Measurements from ENCODE around the gene SNRNP70.
"Not testable (repeated sequence)": the region's sequence is repeated elsewhere in the genome, so short reads cannot be mapped to it uniquely, and the experiment has no call there.

SNRNP70 gene

GRCh38 chr19:49074869-49075268 lies 10.4 kb upstream of the SNRNP70 start:
- not testable (repeated sequence) for H3K4me3 Mint-ChIP-seq; H3K4me1 Mint-ChIP-seq (ENCODE audit: low read depth); H3K27ac Mint-ChIP-seq; H3K36me3 Mint-ChIP-seq (ENCODE audit: low read depth); H3K9me3 Mint-ChIP-seq
- H3K27me3 Mint-ChIP-seq (ENCODE audit: low read depth), result peaks cover 37% of the 10 kb centered on the region

DNA sequence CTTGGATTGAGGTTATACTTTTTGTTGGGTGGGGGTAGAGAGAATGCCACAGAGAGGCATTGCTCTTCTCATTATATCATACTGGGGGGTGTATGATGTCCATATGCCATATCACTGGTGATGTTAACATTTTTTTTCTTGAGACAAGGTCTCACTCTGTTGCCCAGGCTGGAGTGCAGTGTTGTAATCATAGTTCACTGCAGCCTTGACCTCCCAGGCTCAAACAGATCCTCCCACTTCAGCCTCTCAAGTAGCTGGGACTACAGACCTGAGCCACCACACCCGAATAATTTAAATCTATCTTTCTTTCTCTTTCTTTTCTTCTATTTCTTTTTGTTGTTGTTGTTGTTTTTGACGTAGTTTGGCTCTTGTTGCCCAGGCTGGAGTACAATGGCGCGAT lies 4.9 kb upstream of the SNRNP70 start:
- H3K27ac Mint-ChIP-seq, result no peak overlapping the region
- peaks cover 8% of the 10 kb centered on the region for H3K4me1 Mint-ChIP-seq (ENCODE audit: low read depth)
- H3K4me3 Mint-ChIP-seq, result no peak overlapping the region
- H3K9me3 Mint-ChIP-seq, result no peaks in the 10 kb centered on the region
- H3K27me3 Mint-ChIP-seq (ENCODE audit: low read depth), result peaks cover 5% of the 10 kb centered on the region
- no peaks in the 10 kb centered on the region for H3K36me3 Mint-ChIP-seq (ENCODE audit: low read depth)

- H3K27ac Mint-ChIP-seq, result no peak overlapping the region
- peaks cover 9% of the 10 kb centered on the region for H3K4me1 Mint-ChIP-seq (ENCODE audit: low read depth)
- H3K27me3 Mint-ChIP-seq (ENCODE audit: low read depth), result peaks cover 5% of the 10 kb centered on the region
- no peaks in the 10 kb centered on the region for H3K9me3 Mint-ChIP-seq
- no peak overlapping the region for H3K4me3 Mint-ChIP-seq
- H3K36me3 Mint-ChIP-seq (ENCODE audit: low read depth), result peaks cover 4% of the 10 kb centered on the region
Observed at GRCh38 chr19:49081273-49081672, 4.0 kb upstream of the SNRNP70 start.

DNA sequence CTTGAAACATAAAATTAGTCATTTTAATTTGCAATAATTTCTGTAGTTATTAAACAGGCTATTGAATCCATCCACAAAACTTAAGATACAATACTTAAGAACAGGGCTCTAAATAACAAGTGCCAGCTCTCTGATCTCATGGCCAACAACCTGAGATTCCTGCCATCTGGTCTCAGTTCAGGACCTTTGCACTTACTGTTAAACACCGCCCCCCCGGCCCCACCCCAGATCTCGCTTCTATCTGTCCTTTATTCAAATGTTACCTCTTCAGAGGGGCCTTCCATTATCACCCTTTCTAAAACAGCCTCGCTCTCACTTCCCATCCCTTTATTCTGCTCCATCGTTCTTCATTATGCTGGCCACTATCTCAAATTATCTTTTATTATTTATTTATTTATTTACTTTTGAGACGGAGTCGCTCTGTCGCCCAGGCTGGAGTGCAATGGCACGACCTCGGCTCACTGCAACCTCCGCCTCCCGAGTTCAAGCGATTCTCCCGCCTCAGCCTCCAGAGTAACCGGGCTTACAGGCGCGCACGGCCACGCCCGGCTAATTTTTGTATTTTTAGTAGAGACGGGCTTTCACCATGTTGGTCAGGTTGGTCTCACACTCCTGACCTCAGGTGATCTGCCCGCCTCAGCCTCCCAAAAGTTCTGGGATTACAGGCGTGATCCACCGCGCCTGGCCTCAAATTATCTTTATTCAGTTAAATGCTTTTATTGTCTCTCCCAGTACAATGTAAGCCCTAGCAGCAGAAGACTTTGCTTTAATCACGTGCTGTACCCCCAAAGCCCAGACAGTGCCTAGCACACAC lies 838 bp upstream of the SNRNP70 start:
- Mint-ChIP-seq H3K4me1 (ENCODE audit: low read depth) (peaks cover 23% of the 10 kb centered on the region), H3K27me3 (ENCODE audit: low read depth) (peaks cover 5% of the 10 kb centered on the region)

DNA sequence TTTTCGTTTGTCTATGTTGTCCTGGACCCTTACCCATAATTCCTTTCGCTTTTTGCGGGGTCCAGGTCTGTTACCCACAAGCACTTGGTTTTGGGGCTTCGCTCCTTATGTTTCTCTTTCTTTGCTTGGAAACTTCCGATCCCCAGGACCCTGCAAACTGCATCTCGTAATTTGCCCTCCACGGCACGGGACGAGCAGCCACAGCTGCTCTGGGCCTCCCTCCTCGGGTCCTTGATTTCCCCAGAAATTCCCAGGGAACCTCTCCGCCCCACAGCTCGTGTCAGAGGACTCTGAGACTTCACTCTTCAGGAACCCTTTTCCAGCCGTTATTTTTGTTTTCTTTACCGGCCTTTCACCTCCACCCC lies 599 bp downstream of the SNRNP70 start:
- H3K36me3 Mint-ChIP-seq (ENCODE audit: low read depth), result peaks cover 20% of the 10 kb centered on the region
- no peaks in the 10 kb centered on the region for H3K9me3 Mint-ChIP-seq
- no peaks in the 10 kb centered on the region for H3K27me3 Mint-ChIP-seq (ENCODE audit: low read depth)

More for the DNA sequence above, 838 bp upstream of the SNRNP70 start:
- no peaks in the 10 kb centered on the region for H3K9me3 Mint-ChIP-seq
- peak overlapping the region; percentile 87 for H3K27ac Mint-ChIP-seq
- H3K36me3 Mint-ChIP-seq (ENCODE audit: low read depth), result peaks cover 14% of the 10 kb centered on the region
- peak overlapping the region; percentile 98 for H3K4me3 Mint-ChIP-seq

GRCh38 chr19:49086296-49086695 lies 1.0 kb downstream of the SNRNP70 start:
- H3K27ac Mint-ChIP-seq, result peak overlapping the region; percentile 87
- peak overlapping the region; percentile 98 for H3K4me3 Mint-ChIP-seq
- peaks cover 21% of the 10 kb centered on the region for H3K36me3 Mint-ChIP-seq (ENCODE audit: low read depth)
- no peaks in the 10 kb centered on the region for H3K9me3 Mint-ChIP-seq
- peaks cover 28% of the 10 kb centered on the region for H3K4me1 Mint-ChIP-seq (ENCODE audit: low read depth)
- H3K27me3 Mint-ChIP-seq (ENCODE audit: low read depth), result no peaks in the 10 kb centered on the region

More for the DNA sequence above, 599 bp downstream of the SNRNP70 start:
- Mint-ChIP-seq H3K27ac (peak overlapping the region; percentile 87), H3K4me3 (peak overlapping the region; percentile 98), H3K4me1 (ENCODE audit: low read depth) (peaks cover 27% of the 10 kb centered on the region)

DNA sequence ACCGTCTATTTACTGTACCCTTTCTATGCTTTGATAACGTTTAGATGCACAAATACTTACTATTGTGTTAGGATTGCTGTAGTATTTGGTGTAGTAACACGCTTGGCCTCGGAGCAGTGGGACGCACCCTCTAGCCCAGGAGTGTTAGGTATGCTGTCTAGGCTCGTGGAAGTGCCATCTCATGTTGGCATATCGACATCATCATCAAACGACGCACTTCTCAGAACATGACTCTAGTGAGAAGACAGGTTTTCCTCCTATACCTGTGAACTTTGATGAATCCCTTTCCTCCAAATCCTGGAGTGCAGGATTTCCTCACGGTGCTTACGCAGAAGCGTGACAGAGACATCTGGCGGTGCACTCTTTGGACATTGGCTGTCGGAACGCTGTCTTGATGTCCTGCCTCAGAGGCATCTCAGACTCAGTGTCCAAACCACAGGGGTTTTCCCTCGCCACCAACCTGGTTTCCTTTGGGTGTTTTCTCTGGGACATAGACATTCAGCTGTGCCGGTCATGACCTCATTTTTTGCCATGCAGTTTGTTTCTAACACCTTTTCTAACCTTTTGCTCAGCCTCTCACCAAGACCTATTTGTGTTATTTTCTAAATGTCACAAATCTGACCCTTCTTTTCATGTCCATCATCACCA lies 6.3 kb downstream of the SNRNP70 start:
- Mint-ChIP-seq H3K27ac (peak overlapping the region; percentile 21), H3K4me3 (no peak overlapping the region)

DNA sequence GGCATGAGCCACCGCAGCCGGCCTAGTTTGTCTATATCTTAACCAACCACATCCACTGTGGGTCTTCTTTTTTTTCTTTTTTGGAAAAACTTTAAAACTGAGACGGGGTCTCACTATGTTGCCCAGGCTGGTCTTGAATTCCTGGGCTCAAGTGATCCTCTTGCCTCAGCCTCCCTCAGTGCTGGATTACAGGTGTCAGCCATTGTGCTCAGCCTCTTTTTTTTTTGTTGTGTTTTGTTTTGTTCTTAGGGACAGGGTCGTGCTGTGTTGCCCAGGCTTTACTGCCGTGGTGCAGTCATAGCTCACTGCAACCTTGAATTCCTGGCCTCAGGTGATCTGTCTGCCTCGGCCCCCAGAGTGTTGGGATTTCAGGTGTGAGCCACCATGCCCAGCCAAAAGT lies 7.4 kb downstream of the SNRNP70 start:
- Mint-ChIP-seq H3K9me3 (no peaks in the 10 kb centered on the region), H3K36me3 (ENCODE audit: low read depth) (peaks cover 39% of the 10 kb centered on the region)

More for the DNA sequence above, 6.3 kb downstream of the SNRNP70 start:
- no peaks in the 10 kb centered on the region for H3K27me3 Mint-ChIP-seq (ENCODE audit: low read depth)
- peaks cover 26% of the 10 kb centered on the region for H3K4me1 Mint-ChIP-seq (ENCODE audit: low read depth)
- H3K9me3 Mint-ChIP-seq, result no peaks in the 10 kb centered on the region
- H3K36me3 Mint-ChIP-seq (ENCODE audit: low read depth), result peaks cover 41% of the 10 kb centered on the region

GRCh38 chr19:49094505-49095482 lies 9.5 kb downstream of the SNRNP70 start:
- H3K27ac Mint-ChIP-seq, result peak overlapping the region; percentile 72
- H3K27me3 Mint-ChIP-seq (ENCODE audit: low read depth), result no peaks in the 10 kb centered on the region
- no peak overlapping the region for H3K4me3 Mint-ChIP-seq
- H3K36me3 Mint-ChIP-seq (ENCODE audit: low read depth), result peaks cover 52% of the 10 kb centered on the region
- H3K4me1 Mint-ChIP-seq (ENCODE audit: low read depth), result peaks cover 22% of the 10 kb centered on the region
- no peaks in the 10 kb centered on the region for H3K9me3 Mint-ChIP-seq

More for the DNA sequence above, 7.4 kb downstream of the SNRNP70 start:
- peaks cover 23% of the 10 kb centered on the region for H3K4me1 Mint-ChIP-seq (ENCODE audit: low read depth)
- no peak overlapping the region for H3K27ac Mint-ChIP-seq
- no peak overlapping the region for H3K4me3 Mint-ChIP-seq
- no peaks in the 10 kb centered on the region for H3K27me3 Mint-ChIP-seq (ENCODE audit: low read depth)

- H3K27me3 Mint-ChIP-seq (ENCODE audit: low read depth), result no peaks in the 10 kb centered on the region
- H3K27ac Mint-ChIP-seq, result peak overlapping the region; percentile 34
- H3K36me3 Mint-ChIP-seq (ENCODE audit: low read depth), result peaks cover 50% of the 10 kb centered on the region
- peaks cover 14% of the 10 kb centered on the region for H3K4me1 Mint-ChIP-seq (ENCODE audit: low read depth)
- H3K9me3 Mint-ChIP-seq, result no peaks in the 10 kb centered on the region
- H3K4me3 Mint-ChIP-seq, result no peak overlapping the region
Observed at GRCh38 chr19:49097453-49098288, 12.4 kb downstream of the SNRNP70 start.

DNA sequence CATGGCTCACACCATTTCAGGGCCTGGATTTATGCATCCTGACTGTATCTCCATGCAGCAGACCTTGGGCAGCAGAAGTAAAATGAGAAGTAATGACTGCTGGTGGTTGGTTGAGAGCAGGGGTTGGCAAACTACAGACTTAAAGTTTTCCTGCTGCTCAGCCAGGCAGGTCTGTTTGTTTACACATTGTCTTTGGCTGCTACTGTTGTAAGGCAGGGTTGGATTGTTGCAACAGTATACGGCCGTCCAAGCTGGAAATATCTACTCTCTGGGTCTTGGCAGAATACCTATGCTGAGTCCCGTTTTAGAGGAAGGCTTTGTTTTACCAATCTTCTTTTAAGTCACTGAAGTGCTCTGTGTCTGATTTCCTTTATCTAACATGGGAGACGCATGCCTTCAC lies 13.5 kb downstream of the SNRNP70 start:
- Mint-ChIP-seq H3K4me1 (ENCODE audit: low read depth) (peaks cover 14% of the 10 kb centered on the region), H3K36me3 (ENCODE audit: low read depth) (peaks cover 46% of the 10 kb centered on the region), H3K9me3 (no peaks in the 10 kb centered on the region), H3K4me3 (no peak overlapping the region), H3K27me3 (ENCODE audit: low read depth) (no peaks in the 10 kb centered on the region), H3K27ac (no peak overlapping the region)

GRCh38 chr19:49101160-49101559 lies 15.9 kb downstream of the SNRNP70 start:
- Mint-ChIP-seq H3K27ac (peak overlapping the region; percentile 45), H3K36me3 (ENCODE audit: low read depth) (peaks cover 43% of the 10 kb centered on the region), H3K4me3 (no peak overlapping the region), H3K27me3 (ENCODE audit: low read depth) (no peaks in the 10 kb centered on the region), H3K4me1 (ENCODE audit: low read depth) (peaks cover 16% of the 10 kb centered on the region), H3K9me3 (no peaks in the 10 kb centered on the region)

- no peak overlapping the region for H3K27ac Mint-ChIP-seq
- peaks cover 48% of the 10 kb centered on the region for H3K36me3 Mint-ChIP-seq (ENCODE audit: low read depth)
- H3K4me1 Mint-ChIP-seq (ENCODE audit: low read depth), result peaks cover 20% of the 10 kb centered on the region
- H3K4me3 Mint-ChIP-seq, result no peak overlapping the region
- H3K27me3 Mint-ChIP-seq (ENCODE audit: low read depth), result no peaks in the 10 kb centered on the region
- no peaks in the 10 kb centered on the region for H3K9me3 Mint-ChIP-seq
Observed at GRCh38 chr19:49102303-49102702, 17.1 kb downstream of the SNRNP70 start.
